Spleen (tissue), 7 donors: ENCODE data around the gene SLC49A4.

Experiments used
- CTCF ChIP-seq, 11 experiments: fragments of 200-600 bp in 7 of 11; fragments of 450-650 bp in 4 of 11; sonication (generic) in 4 of 11; IDR thresholded peaks in 8 of 11; conservative IDR thresholded peaks in 3 of 11; 1 replicate in 7 of 11; 2 replicates in 4 of 11; pipeline versions ENCODE4 v1.4.0 to v1.8.0; 2016 to 2021; ENCODE audit warnings: antibody characterized with exemption in 11 of 11, inconsistent platforms in 4 of 11, mild to moderate bottlenecking in 1 of 11
- POLR2A ChIP-seq, 3 donors: fragments of 450-650 bp; IDR thresholded peaks; one replicate each; pipeline ENCODE4 v1.5.1; 2017; ENCODE audit warnings: antibody characterized with exemption in 3 of 3, mild to moderate bottlenecking in 1 of 3
- POLR2AphosphoS5 ChIP-seq, 3 donors: sonication (generic); formaldehyde crosslinking; IDR thresholded peaks; one replicate each; pipeline ENCODE4 v1.5.1; 2017; ENCODE audit warnings: antibody characterized with exemption in 3 of 3
- donor health status: DM: no; HTN: no; CAD: no; lungs with moderate emphysema.
- donor health status: DM: no; HTN: no; CAD: no.
- donor health status: DM: no; HTN: no; CAD: no.

GRCh38 chr3:122917412-122917811 lies 122.5 kb downstream of the SLC49A4 start:
- TF ChIP-seq CTCF (IDR thresholded peaks at IDR 0.05 in 8 of 11, conservative IDR thresholded peaks at IDR 0.05 in 3 of 11) (no peak), POLR2AphosphoS5 (IDR thresholded peaks at IDR 0.05) (no peak), POLR2A (IDR thresholded peaks at IDR 0.05) (no peak)
